ENCODE results near the gene CD320. TPM values are rescaled to one million over a fixed set of nuclear protein-coding genes. Genes with fewer than 3 reads are reported as not detected.

The CD320 gene
- total RNA-seq, 2 donors from 2014 or later: 21.7 to 58.1 TPM

DNA sequence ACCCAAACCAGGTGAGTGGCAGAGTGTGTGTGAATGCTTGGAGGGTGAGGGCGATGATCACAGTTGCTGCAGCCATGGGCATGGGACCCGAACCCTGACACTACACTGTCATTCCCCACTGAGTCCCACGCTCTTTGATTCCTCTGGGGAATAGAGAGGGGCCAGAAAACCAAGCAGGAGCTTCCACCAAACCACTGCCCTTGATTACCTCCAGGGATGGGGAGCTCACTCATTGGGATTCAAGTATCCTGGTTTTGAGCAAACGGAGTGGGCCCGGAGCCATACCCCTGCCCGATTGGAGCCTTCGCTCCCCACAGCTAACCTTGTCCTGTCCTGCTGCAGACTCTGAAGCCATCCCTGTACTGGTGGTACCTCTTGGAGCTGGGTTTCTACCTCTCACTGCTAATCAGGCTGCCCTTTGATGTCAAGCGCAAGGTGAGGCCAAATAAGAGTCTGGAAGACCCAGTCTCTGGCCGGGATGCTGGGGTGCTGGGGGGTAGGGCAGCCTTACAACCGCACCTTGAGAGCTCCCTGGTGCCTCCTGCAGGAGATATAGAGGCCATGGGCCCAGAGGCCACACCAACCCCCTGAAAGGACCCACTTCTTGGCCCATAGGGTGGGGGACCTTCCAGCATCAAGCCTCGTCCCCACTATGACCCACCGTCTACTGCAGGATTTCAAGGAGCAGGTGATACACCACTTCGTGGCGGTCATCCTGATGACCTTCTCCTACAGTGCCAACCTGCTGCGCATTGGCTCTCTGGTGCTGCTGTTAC is 51.7 kb downstream of the CD320 start:
- H3K36me3 ChIP-seq: peaks cover 23% of the 10 kb centered on the region
- no peak for ATAC-seq (ENCODE audit: insufficient number of reproducible peaks, low FRiP score, low read depth)

GRCh38 chr19:8255426-8256125 is 52.6 kb downstream of the CD320 start:
- H3K27me3 ChIP-seq (replicated peaks; ENCODE audit: insufficient read depth): no peaks in the 10 kb centered on the region
- DNase-seq (ENCODE audit: low spot score) (no peak), ATAC-seq (ENCODE audit: insufficient number of reproducible peaks, low FRiP score, low read depth) (no peak)
- peaks cover 5 to 13% of the 10 kb centered on the region in 2 donors for H3K4me1 ChIP-seq (ENCODE audit: control insufficient read depth in 1 of 2, low read depth in 2 of 2)
- no peak for TF ChIP-seq CTCF (IDR thresholded peaks at IDR 0.05)
- H3K4me3 ChIP-seq: no peak overlapping the region
- H3K27ac ChIP-seq: no peak overlapping the region
- H3K9me3 ChIP-seq: no peaks in the 10 kb centered on the region
- peaks cover 23% of the 10 kb centered on the region for H3K36me3 ChIP-seq

More for the DNA sequence above, 51.7 kb downstream of the CD320 start:
- H3K4me3 ChIP-seq: no peak overlapping the region
- no peak for DNase-seq (ENCODE audit: low spot score)
- H3K27ac ChIP-seq: no peak overlapping the region
- H3K4me1 ChIP-seq (ENCODE audit: control insufficient read depth in 1 of 2, low read depth in 2 of 2): peaks cover 3 to 4% of the 10 kb centered on the region in 2 donors
- no peaks in the 10 kb centered on the region for H3K9me3 ChIP-seq
- no peaks in the 10 kb centered on the region for H3K27me3 ChIP-seq (replicated peaks; ENCODE audit: insufficient read depth)
- TF ChIP-seq CTCF (IDR thresholded peaks at IDR 0.05): no peak

DNA sequence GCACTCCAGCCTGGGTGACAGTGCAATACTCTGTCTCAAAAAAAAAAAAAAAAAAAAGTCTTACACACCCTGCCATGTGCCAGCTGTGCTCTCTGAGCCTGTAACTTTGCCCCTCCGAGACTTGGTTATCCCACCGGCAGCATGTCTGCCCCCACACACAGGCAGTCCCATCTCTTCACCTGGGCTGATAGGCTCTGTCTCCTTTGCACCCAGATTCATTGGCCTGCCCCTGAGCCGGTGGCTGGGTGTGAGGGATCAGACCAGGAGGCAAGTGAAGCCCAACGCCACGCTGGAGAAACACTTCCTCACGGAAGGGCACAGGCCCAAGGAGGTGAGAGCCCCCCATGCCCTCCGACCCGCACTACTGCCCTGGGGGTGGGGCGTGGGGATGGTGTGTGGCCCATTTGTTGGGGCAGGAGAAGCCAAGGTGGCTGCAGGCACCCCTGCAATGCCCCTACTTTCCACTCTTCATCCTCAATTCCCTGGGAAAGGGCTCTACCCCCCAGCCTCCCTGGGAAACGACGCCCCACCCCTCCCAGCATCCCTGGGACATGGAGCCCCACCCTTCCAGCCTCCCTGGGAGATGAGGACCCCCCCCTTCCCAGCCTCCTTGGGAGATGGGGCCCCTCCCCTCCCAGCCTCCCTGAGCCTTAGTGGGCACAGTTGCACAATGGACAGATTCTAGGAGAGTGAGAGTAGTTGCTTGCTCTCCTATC is 53.7 kb downstream of the CD320 start:
- no peak for TF ChIP-seq CTCF (IDR thresholded peaks at IDR 0.05)
- Histone ChIP-seq H3K36me3 (peaks cover 23% of the 10 kb centered on the region), H3K27me3 (replicated peaks; ENCODE audit: insufficient read depth) (no peaks in the 10 kb centered on the region), H3K4me1 (ENCODE audit: control insufficient read depth in 1 of 2, low read depth in 2 of 2) (peaks cover 5 to 13% of the 10 kb centered on the region in 2 donors), H3K27ac (no peak overlapping the region), H3K9me3 (no peaks in the 10 kb centered on the region), H3K4me3 (no peak overlapping the region)
- no peak for DNase-seq (ENCODE audit: low spot score)
- ATAC-seq (ENCODE audit: insufficient number of reproducible peaks, low FRiP score, low read depth): no peak

DNA sequence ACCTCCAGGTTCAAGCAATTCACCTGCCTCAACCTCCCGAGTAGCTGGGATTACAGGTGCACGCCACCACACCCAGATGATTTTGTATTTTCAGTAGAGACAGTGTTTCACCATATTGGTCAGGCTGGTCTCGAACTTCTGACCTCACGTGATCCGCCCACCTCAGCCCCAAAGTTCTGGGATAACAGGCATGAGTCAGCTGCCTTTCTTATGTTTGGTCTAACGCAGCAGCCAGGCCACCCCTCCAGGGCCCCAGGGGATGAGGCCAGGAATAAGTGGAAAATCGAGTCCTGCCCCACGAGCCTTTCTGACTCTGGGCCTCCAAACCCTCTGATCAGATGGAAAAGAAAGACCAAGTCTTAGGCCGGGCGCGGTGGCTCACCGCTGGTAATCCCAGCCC is 54.5 kb downstream of the CD320 start:
- Histone ChIP-seq H3K36me3 (peaks cover 23% of the 10 kb centered on the region), H3K4me3 (no peak overlapping the region), H3K4me1 (ENCODE audit: control insufficient read depth in 1 of 2, low read depth in 2 of 2) (peaks cover 5 to 13% of the 10 kb centered on the region in 2 donors), H3K27me3 (replicated peaks; ENCODE audit: insufficient read depth) (no peaks in the 10 kb centered on the region), H3K27ac (no peak overlapping the region), H3K9me3 (no peaks in the 10 kb centered on the region)
- DNase-seq (ENCODE audit: low spot score) (no peak), ATAC-seq (ENCODE audit: insufficient number of reproducible peaks, low FRiP score, low read depth) (no peak)
- TF ChIP-seq CTCF (IDR thresholded peaks at IDR 0.05): no peak

All from thoracic aorta (tissue), 2 donors.